K562 (cell line): ENCODE results near the gene EIF2S2. TPM values are rescaled to one million over a fixed set of nuclear protein-coding genes. Genes with fewer than 3 reads are reported as not detected.

Experiments
- CXXC5 ChIP-seq: fragments of 250-450 bp; sonication (Bioruptor Pico); IDR thresholded peaks from 2 replicates; pipeline ENCODE4 v1.8.0; 2022; ENCODE audit warnings: inconsistent platforms, mild to moderate bottlenecking, moderate library complexity
- ETV6 ChIP-seq, 3 experiments: fragments of 150-350 bp in 1 of 3; sonication (generic) in 1 of 3; formaldehyde crosslinking in 1 of 3; IDR thresholded peaks; 2 replicates each; pipeline versions ENCODE4 v1.6.1 to v1.8.0; 2014 to 2022; ENCODE audit warnings: borderline replicate concordance in 2 of 3, low read depth in 2 of 3, antibody characterized with exemption in 1 of 3, low read length in 1 of 3, mild to moderate bottlenecking in 1 of 3, missing genetic modification reagents in 1 of 3
- GTF2B ChIP-seq: IDR thresholded peaks from 2 replicates; pipeline ENCODE4 v1.6.1; 2011; ENCODE audit not compliant: insufficient read length; ENCODE audit errors: extremely low read depth
- HMGN3 ChIP-seq: IDR thresholded peaks from 2 replicates; pipeline ENCODE4 v1.6.1; 2011; ENCODE audit warnings: borderline replicate concordance, low read depth, mild to moderate bottlenecking, mixed read lengths, low read length; ENCODE audit not compliant: insufficient read length; ENCODE audit errors: extremely low read depth
- NONO ChIP-seq, 2 experiments: fragments of 200-400 bp in 1 of 2; fragments of 450-650 bp in 1 of 2; formaldehyde crosslinking in 1 of 2; IDR thresholded peaks; 2 replicates each; pipeline ENCODE4 v1.6.1; 2017; ENCODE audit warnings: low read depth in 2 of 2, mild to moderate bottlenecking in 2 of 2, moderate library complexity in 2 of 2, low read length in 1 of 2
- PRDM10 ChIP-seq: fragments of 450-650 bp; IDR thresholded peaks from 2 replicates; pipeline ENCODE4 v1.6.1; 2018; ENCODE audit not compliant: partially characterized antibody
- ZFPM2 ChIP-seq: fragments of 250-450 bp; sonication (Bioruptor Pico); IDR thresholded peaks from 2 replicates; pipeline ENCODE4 v1.5.1; 2022; ENCODE audit warnings: mild to moderate bottlenecking
- ZNF324 ChIP-seq: fragments of 250-450 bp; sonication (Bioruptor Pico); IDR thresholded peaks from 2 replicates; pipeline ENCODE4 v1.4.0; 2020; ENCODE audit warnings: mild to moderate bottlenecking
- ZNF395 ChIP-seq: fragments of 200-800 bp; sonication (Bioruptor generic); IDR thresholded peaks from 2 replicates; pipeline ENCODE4 v1.6.1; 2017; ENCODE audit warnings: missing genetic modification characterization, missing compliant biosample characterization
- polyA plus RNA-seq, 8 experiments: library from polyadenylated mRNA; depleted of rRNA in 4 of 8; stranded (reverse) in 5 of 8; unstranded in 3 of 8; fragments of >200 nt; fragmentation: Nextera tagmentation in 2 of 8; fragmentation: Illumina TruSeq in 1 of 8; extraction: Ambion mirVana in 2 of 8; extraction: Trizol in 1 of 8; gene quantifications; 2 replicates each; pipeline versions ENCODE4 v1.2.1 to v1.2.3, GENCODE V29; 2011 to 2014; ENCODE audit warnings: inconsistent platforms in 1 of 8, missing spikeins in 1 of 8
- total RNA-seq, 7 experiments: library from RNA; depleted of rRNA in 6 of 7; stranded (reverse); fragments of >200 nt in 6 of 7; fragmentation: Illumina TruSeq in 2 of 7; extraction: Trizol in 2 of 7; gene quantifications; 2 replicates each; pipeline versions ENCODE4 v1.2.1 to v1.2.3, GENCODE V29; 2011 to 2021; ENCODE audit warnings: low replicate concordance in 1 of 7
- TF ChIP-seq, protein P1 (sequence below), 2 experiments: fragments of 450-650 bp in 1 of 2; IDR thresholded peaks; 2 replicates each; pipeline ENCODE4 v1.6.1; 2011 to 2017; ENCODE audit warnings: low read depth in 2 of 2, antibody characterized with exemption in 1 of 2, borderline replicate concordance in 1 of 2, low read length in 1 of 2, mild to moderate bottlenecking in 1 of 2, mixed read lengths in 1 of 2; ENCODE audit not compliant: control insufficient read depth in 1 of 2

EIF2S2 gene
- total and polyA plus RNA-seq, 9 of the 15 experiments (the other 6 are each of a cell fraction or from before 2014, with no cell fraction given), result 79.7 to 220 (median 154) TPM

- TF ChIP-seq ZNF395 (CRISPR knock-in tag) (no peak), ZFPM2 (CRISPR knock-in tag) (no peak), CXXC5 (CRISPR knock-in tag) (no peak), ETV6 (IDR thresholded peaks at IDR 0.05; ENCODE audit: borderline replicate concordance in 1 of 2, low read depth in 2 of 2, low read length in 1 of 2) (no peak), ETV6 (CRISPR knock-in tag; IDR thresholded peaks at IDR 0.05; ENCODE audit: borderline replicate concordance) (no peak), ZNF324 (CRISPR knock-in tag) (no peak), PRDM10 (no peak), GTF2B (no peak), HMGN3 (no peak), NONO (IDR thresholded peaks at IDR 0.05; ENCODE audit: low read depth in 2 of 2, low read length in 1 of 2) (no peak)
- TF ChIP-seq, protein P1, sequence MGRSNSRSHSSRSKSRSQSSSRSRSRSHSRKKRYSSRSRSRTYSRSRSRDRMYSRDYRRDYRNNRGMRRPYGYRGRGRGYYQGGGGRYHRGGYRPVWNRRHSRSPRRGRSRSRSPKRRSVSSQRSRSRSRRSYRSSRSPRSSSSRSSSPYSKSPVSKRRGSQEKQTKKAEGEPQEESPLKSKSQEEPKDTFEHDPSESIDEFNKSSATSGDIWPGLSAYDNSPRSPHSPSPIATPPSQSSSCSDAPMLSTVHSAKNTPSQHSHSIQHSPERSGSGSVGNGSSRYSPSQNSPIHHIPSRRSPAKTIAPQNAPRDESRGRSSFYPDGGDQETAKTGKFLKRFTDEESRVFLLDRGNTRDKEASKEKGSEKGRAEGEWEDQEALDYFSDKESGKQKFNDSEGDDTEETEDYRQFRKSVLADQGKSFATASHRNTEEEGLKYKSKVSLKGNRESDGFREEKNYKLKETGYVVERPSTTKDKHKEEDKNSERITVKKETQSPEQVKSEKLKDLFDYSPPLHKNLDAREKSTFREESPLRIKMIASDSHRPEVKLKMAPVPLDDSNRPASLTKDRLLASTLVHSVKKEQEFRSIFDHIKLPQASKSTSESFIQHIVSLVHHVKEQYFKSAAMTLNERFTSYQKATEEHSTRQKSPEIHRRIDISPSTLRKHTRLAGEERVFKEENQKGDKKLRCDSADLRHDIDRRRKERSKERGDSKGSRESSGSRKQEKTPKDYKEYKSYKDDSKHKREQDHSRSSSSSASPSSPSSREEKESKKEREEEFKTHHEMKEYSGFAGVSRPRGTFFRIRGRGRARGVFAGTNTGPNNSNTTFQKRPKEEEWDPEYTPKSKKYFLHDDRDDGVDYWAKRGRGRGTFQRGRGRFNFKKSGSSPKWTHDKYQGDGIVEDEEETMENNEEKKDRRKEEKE (IDR thresholded peaks at IDR 0.05; ENCODE audit: borderline replicate concordance in 1 of 2, control insufficient read depth in 1 of 2, low read depth in 2 of 2, low read length in 1 of 2), result no peak
Measured at GRCh38 chr20:34110745-34111641, 1.1 kb downstream of the EIF2S2 start (continued).
